GM20431 (cell line): ENCODE data around the gene FARP1.

Source experiments
- in situ Hi-C: fragments of 300-500 bp; cut with MseI, MboI; formaldehyde crosslinking; loops from one replicate; pipeline ENCODE4 v1.15.0; 2020; ENCODE audit warnings: low sequenced_read_pairs; ENCODE audit not compliant: unreplicated experiment

FARP1 gene

DNA sequence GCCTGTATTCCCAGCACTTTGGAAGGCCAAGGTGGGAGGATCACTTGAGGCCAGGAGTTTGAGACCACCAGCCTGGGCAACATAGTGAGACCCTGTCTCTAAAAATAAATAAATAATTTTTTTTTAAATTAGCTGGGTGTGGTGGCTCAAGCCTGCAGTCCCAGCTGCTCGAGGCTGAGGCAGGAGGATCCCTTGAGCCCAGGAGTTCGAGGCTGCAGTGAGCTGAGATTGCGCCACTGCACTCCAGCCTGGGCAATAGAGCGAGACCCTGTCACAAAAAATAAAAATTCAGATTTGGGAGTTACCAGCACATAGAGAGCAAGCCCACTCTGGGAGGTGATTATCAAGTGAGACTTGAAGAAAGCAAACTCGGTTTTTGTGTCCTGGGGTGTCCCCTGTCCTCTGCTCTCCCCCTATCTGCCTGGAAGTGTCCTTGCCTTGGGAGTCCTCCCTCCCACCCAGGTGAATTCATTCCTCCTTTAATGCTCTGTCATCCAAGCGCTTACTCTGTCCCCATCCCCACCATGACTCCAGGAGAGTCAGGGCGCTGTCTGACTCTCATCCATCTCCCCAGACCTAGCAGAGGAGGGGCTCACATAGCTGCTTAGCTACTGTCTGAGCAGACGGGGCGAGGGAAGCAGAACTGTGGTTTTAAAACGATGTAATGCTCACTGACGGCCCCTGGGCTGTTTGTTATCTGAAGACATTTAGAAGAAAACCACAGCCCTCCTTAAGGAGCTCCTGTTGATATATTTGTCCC, 287.3 kb downstream of the FARP1 start:
- in situ Hi-C loops, result loop anchor here (25.0 kb wide), 1 partner anchor 407 kb away; no protein-coding TSS in a partner anchor

DNA sequence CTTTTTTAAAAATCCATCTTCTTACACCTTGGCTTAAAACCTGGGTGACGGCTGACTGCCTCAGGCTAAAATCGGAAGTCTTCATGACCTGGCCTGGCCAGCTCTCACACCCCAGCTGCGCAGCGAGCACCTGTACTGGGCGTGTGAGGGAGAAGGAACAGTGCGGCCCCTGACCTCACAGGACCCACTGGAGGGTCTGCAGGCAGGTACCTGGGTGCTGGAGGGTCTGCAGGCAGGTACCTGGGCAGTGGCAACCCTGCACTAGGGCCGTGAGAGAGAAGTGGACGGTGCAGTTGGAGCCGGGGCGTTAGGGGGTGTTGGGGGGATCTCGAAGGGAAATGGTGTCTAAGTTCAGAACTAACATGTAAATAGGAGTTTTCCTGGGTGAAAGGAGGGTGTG, 289.7 kb downstream of the FARP1 start:
- in situ Hi-C loops, result loop anchor here (25.0 kb wide), 1 partner anchor 405 kb away; no protein-coding TSS in a partner anchor

DNA sequence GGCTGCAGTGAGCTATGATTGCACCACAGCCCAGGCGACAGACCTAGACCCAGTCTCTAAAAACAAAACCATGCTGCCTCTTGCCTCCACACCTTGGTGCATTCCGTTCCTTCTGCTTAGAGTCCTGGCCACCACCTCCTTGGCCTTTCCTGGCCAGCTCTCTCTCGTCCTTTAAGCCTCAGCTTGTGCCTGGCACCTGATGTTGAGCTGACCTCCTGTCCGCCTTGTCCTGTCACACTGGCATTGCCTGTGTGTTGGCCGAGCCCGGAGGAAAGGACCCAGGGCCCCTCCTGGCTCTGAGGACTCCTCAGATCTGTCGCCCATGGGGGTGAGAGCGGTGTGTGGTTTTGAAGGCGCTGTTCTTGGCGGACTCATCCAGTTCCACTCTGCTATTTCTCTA, 290.8 kb downstream of the FARP1 start:
- in situ Hi-C loops, result loop anchor here (25.0 kb wide), 1 partner anchor 404 kb away; no protein-coding TSS in a partner anchor

DNA sequence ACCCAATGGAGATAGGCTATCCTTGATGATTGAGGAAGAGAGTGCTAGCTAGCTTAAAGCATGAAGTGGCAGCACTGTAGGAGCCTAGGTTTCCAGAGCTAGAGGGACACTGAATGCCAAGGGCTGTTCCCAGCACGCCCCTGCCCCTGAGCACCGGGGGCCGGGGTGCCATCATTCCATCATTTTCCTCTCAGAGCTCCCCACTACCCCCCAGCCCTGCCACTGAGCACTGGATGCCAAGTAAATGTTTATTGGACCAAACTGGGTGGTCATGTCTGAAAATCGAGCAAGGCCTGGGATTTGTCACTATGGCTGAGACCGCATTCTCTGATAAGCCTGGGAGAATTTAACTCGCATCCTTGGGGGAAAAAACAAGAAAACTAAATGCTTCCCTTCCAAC, 291.2 kb downstream of the FARP1 start:
- in situ Hi-C loops, result loop anchor here (25.0 kb wide), 1 partner anchor 403 kb away; no protein-coding TSS in a partner anchor

DNA sequence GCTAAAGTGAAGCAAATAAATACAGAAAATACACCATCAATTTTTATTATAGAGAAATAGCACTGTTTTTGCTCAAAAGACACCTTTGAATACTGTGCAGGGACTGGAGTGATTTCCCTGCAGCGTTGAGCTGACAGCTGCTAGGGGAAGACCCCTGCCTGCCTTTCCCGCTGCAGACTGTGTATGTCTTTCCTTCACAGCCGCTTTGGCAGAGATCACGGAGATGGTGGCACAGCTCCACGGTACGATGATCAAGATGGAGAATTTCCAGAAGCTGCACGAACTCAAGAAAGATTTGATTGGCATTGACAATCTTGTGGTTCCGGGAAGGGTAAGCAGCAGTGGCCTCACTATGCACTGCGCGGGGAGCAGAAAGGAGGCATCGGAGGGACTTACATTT, 292.5 kb downstream of the FARP1 start:
- in situ Hi-C loops, result loop anchor here (25.0 kb wide), 1 partner anchor 402 kb away; no protein-coding TSS in a partner anchor

DNA sequence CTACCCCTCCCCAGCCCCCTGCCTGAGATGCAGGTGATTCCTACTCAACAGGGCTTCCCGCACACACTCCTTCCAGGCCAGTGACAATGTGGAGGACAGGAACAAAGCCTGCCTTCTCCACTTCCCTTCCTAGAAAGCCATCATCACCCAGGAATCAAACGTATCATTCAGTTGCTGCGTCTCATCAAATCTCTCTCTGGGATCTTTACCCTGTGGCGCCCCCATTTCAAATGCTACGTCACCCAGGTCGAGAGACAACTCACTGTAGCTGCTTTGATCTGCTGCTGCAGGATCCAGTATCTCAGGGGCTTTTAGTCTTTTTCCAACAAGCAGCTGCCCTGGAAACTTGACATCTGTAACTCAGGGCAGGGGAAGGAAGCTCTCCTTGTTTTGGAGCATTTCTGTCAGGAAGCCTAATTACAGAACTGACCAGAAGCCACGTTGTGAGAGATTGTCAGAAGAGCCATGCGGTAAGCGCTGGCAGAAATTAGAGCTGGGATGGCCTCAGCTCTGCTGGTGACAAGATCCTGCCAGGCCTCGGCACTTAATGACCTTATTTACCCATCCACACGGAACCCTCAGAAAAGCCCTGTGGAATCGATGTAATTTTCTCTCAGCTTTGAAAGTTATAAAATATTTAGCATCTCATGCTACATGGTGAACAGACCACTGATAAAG, 293.5 kb downstream of the FARP1 start:
- in situ Hi-C loops, result loop anchor here (25.0 kb wide), 1 partner anchor 401 kb away; no protein-coding TSS in a partner anchor

DNA sequence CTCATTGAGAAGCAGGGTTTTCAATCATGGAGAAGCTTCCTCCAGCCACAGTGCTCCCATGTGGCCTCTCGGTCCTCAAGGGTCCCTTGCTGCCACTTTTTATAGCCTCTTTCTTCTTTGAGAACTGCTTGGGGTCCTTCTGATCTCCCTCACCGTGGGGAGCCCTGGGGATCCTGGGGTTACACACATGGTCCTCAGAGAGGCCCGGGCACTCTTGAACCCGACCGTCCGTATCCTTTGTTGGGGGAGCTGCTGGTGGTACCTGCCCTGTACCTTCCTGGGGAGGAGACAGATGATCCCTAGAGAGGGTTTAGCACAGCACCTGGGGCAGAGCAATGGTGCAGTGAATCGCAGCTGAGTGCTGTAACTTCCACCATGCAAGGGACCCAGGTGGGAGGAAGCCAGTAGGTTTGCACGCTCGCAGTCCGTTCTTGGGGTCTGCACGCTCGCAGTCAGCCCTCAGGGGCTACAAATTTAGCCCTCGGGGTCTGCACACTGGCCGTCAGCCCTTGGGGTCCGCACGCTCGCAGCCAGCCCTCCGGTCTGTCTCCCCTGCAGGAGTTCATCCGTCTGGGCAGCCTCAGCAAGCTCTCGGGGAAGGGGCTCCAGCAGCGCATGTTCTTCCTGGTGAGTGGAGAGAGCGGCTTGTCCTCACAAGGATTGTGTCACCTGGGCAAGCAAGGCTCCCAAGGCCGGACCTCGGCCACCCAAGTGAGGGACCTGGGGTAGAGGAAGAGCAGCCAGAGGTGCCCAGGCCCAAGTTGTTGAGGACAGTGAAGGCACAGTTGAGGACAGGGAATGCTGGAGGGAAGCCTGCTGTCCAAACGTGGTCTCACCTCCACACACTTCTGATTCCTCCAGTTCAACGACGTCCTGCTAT, 295.6 kb downstream of the FARP1 start:
- in situ Hi-C loops, result loop anchor here (25.0 kb wide), 1 partner anchor 399 kb away; no protein-coding TSS in a partner anchor

DNA sequence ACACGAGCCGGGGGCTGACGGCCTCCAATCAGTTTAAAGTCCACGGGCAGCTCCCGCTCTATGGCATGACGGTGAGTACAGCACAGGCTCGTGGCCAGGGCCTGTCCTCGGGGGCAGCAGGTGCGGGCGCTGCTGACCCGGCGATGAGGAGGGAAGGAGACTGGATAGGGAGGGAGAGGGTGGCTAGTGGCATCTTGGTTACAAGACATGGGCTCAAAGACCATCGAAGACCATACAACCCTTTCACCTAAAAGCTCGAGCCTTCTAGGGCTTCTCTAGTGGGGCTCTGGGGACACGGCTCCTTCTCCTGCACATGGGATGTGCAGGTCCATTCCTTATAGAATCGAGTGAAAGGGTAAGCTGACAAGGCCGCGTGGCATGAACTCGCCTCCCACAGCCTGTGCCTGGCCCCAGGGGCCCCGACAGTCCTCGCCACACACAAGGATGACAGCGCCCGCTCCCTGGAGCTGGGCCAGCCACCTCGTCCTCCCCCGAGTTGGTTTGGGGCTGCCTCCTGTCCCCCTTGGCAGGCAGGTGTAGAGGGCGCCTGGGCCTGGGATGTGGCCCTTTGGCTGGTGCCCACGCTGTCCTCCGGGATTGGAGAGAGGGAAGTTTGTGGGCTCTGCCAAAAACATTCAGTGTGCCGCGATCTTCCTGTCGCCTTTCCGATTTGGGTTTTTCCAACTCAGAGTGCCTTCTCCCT, 296.4 kb downstream of the FARP1 start:
- in situ Hi-C loops, result loop anchor here (25.0 kb wide), 1 partner anchor 398 kb away; no protein-coding TSS in a partner anchor

DNA sequence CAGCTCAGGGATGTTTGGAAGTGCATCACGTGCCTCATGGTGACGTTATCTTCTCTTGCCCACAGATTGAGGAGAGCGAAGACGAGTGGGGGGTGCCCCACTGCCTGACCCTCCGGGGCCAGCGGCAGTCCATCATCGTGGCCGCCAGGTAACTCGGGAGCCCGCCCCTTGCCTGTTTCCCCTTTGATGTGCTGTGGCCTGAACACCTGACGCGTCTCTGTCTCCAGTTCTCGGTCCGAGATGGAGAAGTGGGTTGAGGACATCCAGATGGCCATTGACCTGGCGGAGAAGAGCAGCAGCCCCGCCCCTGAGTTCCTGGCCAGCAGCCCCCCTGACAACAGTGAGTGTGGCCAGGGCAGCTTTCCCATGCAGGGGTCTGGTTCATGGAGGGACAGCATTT, 297.0 kb downstream of the FARP1 start:
- in situ Hi-C loops, result loop anchor here (10.0 to 25.0 kb wide), 2 partner anchors 225 to 397 kb away; no protein-coding TSS in a partner anchor

DNA sequence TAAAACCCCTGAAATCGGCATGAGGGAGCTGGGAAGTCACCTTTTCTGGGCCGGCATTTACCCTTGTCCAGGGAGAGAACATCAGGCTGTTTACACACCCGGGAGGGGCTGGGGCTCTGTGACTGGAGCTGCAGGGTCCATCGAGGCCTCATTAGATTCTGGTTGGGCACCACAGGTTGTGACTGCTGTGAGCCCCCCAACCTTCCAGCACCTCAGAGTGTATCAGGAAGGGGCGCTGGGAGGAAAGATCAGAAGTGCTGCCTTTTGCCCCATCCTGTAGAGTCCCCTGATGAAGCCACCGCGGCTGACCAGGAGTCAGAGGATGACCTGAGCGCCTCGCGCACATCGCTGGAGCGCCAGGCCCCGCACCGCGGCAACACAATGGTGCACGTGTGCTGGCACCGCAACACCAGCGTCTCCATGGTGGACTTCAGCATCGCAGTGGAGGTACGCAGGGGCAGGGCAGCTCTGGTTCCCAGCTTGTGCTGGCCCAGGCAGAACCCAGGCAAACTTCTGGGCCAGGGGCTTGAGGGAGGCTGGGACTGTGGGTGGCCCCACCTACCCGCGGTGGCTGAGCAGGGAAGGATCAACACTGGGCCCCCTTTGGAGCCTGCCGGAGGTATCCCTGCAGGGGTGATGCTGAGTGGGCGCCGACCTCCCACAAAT, 297.6 kb downstream of the FARP1 start:
- in situ Hi-C loops, result loop anchor here (10.0 to 25.0 kb wide), 2 partner anchors 224 to 397 kb away; no protein-coding TSS in a partner anchor

DNA sequence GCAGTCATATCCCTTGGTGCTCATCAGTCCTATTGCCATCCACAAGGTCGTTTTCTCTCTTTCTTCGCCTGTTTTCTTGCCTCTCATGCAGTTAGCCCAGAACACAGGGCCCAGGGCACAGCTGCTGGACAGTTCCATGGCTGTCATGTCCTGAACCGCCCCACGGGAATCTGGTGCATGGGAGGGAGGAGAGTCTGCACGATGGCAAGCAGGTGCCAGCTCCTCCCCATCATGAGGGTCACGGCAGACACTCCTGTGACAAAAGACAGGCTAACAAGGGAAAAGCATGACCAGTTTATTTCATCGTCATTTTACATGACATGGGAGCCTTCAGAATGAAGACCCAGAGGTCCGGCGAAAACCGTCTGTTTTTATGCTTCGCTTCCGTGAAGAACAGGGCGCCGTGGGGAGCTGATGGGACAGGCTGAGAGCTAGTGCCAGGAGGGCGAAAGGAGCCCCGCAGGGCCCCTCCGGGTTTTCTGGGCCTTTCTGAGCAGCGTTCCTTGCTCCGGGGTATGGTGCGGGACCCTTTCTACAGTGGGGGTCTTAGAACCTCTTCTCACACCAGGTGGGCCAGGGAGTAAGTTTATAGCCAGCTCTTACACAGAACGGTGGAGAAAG, 298.3 kb downstream of the FARP1 start:
- in situ Hi-C loops, result loop anchor here (10.0 to 25.0 kb wide), 2 partner anchors 224 to 396 kb away; no protein-coding TSS in a partner anchor

DNA sequence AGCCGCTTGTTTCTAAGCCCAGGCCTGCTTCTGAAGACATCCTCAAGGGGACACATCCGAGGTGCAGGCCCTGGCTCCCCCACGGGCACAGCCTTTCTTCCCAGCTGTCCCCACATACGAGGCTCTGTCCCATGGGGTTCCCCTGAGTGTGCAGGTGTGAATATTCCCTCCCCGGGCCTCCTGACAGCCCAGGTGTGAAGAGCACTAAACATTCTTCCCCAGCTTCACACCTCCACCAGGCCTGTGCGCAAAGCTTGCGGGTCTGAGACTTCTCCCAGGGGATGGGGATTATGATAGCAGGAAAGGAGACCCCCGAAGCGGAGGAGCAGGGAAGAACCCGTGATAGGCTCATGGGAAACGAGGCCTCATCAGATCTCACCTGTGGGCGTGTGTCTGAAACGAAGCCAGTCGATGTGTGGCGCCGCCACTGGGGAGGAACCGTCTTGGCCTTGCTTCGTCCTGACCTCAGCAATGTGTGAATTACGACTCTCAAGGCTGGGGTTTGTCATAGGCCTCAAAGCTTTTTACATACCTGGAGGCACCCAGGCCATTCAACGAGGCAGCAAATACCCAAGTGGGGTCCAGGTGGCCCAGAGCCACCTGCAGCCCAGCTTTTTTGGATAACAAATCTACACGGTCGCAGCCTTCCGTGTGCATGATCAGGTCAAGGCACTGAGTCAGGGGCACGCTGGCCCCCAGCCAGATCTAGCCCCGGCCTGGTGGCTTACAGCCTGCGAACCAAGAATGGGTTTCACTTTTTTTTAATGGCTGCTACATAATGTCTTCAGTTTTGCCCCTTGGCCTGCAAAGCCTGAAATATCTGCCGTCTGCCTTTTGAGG, 299.7 kb downstream of the FARP1 start:
- in situ Hi-C loops, result loop anchor here (10.0 to 25.0 kb wide), 2 partner anchors 222 to 395 kb away; no protein-coding TSS in a partner anchor

DNA sequence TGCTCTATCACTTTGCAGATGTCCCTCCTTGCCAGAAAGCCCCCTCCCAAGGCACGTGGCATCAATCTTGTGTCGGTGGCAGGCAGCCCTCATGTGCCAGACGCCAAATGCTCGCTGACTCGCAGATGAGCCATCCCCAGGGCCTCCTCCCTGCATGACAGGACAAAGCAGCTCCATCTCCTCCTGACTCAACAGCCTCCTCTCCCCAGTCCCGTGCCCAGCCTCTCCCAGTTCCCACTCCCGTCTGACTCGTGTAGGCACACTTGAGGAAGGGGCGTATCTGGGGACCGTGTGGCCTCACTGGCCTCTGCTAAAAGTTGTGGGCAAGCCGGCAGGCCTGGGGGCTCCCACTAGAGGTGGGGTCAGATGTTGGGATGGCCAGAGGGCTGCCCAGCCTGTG, 300.4 kb downstream of the FARP1 start:
- in situ Hi-C loops, result loop anchor here (10.0 to 25.0 kb wide), 2 partner anchors 221 to 394 kb away; no protein-coding TSS in a partner anchor

DNA sequence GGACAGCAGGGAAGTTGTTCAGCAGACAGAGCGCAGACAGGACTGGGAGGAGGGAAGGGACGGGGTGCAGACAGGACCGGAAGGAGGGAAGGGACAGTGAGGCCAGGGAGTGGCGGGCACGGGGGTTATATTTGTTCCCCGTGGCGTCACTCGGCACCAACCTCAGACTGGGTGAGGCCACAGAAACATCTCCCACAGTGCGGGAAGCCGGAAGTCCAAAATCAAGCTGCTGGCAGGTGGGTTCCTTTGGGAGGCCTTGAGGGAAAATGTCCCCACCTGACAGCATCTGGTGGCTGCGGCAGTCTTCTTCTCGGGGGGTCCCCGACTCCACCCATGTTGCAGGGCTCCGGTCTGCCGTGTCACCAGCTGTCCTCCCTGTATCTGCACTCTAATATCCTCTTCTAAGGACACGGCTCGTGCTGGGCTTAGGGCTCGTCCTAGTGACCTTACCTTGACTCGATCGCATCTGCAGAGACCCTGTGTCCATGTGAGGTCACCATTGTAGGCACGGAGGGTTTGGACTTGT, 301.0 kb downstream of the FARP1 start:
- in situ Hi-C loops, result loop anchor here (10.0 to 25.0 kb wide), 2 partner anchors 221 to 393 kb away; no protein-coding TSS in a partner anchor

DNA sequence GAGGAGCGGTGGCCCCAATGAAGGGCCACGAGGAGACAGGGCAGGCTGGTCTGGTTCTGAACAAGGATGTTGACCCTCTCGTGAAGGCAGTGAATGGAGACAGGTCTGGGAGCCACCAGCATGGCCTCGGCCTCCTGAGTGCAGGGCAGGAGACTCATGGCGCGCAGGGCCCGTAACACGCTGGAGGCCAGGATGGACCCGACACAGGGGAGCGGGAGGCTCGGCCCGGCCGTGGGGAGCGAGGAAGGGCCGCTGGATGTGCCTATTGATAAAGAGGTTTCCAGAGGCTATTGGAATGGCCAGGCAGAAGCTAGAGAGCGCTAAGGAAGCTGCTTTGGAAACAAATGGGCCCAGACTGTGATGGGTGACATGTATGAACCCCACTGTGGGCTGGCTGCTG, 301.5 kb downstream of the FARP1 start:
- in situ Hi-C loops, result loop anchor here (10.0 to 25.0 kb wide), 2 partner anchors 220 to 393 kb away; no protein-coding TSS in a partner anchor

DNA sequence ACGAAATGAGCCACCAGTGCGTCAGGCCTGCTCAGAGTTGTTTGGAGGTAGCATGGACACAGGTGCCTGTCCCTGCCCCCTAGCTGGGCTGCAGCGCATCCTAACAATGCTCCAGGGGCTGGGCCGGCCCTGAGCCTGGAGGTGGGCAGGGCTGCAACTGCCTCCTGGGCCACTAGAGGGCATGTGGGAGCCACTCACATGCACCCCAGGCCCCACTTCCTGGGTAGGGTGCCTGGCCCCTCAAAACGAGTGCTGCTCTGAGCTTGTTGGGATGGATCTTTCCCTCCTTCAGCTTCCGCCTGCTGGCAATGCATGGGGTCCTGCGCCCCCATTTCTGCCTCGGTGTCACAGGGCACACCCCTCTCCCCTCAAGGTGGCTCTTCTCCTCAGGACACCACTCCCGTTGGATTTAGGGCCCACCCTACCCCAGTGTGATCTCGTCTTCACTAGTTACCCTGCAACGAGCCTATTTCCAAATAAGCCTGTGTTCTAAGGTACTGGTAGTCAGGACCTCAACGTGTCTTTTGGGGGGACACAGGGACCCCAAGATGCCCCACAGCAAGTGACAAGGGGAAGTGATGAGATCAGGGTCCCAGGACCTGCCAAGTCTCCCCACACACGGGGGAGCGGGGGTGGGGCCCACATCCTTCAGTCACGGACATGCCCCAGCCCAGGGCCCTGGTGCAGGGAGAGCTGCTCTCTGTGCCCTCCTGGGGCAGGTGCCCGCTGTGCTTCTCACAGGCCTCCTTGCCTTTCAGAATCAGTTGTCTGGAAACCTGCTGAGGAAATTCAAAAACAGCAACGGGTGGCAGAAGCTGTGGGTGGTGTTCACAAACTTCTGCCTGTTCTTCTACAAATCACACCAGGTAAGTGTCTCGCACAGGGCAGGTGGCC, 302.7 kb downstream of the FARP1 start:
- in situ Hi-C loops, result loop anchor here (10.0 to 25.0 kb wide), 2 partner anchors 219 to 392 kb away; no protein-coding TSS in a partner anchor
